ENCODE measurements around the gene LDLRAD3. TPM values are rescaled to one million over a fixed set of nuclear protein-coding genes. Genes with fewer than 3 reads are reported as not detected.

LDLRAD3 gene
- total RNA-seq, 4 donors from 2014 or later, result 10.2 to 41.9 (median 19.8) TPM

- intact Hi-C loops (cut with DNase I; ENCODE audit: low total_unique reads), result no loop called here
- no peak overlapping the region for H3K4me3 ChIP-seq
- no peak overlapping the region for H3K27ac ChIP-seq
- H3K27me3 ChIP-seq, result no peaks in the 10 kb centered on the region
- no peak for DNase-seq
- no peaks in the 10 kb centered on the region for H3K36me3 ChIP-seq
- no peak for TF ChIP-seq POLR2A (IDR thresholded peaks at IDR 0.05)
- TF ChIP-seq, protein P1, sequence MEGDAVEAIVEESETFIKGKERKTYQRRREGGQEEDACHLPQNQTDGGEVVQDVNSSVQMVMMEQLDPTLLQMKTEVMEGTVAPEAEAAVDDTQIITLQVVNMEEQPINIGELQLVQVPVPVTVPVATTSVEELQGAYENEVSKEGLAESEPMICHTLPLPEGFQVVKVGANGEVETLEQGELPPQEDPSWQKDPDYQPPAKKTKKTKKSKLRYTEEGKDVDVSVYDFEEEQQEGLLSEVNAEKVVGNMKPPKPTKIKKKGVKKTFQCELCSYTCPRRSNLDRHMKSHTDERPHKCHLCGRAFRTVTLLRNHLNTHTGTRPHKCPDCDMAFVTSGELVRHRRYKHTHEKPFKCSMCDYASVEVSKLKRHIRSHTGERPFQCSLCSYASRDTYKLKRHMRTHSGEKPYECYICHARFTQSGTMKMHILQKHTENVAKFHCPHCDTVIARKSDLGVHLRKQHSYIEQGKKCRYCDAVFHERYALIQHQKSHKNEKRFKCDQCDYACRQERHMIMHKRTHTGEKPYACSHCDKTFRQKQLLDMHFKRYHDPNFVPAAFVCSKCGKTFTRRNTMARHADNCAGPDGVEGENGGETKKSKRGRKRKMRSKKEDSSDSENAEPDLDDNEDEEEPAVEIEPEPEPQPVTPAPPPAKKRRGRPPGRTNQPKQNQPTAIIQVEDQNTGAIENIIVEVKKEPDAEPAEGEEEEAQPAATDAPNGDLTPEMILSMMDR (IDR thresholded peaks at IDR 0.05), result no peak
- H3K9me3 ChIP-seq, result no peaks in the 10 kb centered on the region
- peaks cover 0 to 2% of the 10 kb centered on the region in 2 donors for H3K4me1 ChIP-seq
These were observed 294.3 kb downstream of the LDLRAD3 start for GRCh38 chr11:36238036-36238631.

GRCh38 chr11:36238881-36239280 lies 295.0 kb downstream of the LDLRAD3 start:
- intact Hi-C loops (cut with DNase I; ENCODE audit: low total_unique reads), result no loop called here
- no peak for TF ChIP-seq POLR2A (IDR thresholded peaks at IDR 0.05)
- TF ChIP-seq, protein P1 (IDR thresholded peaks at IDR 0.05), result no peak
- Histone ChIP-seq H3K4me3 (no peak overlapping the region), H3K27me3 (no peaks in the 10 kb centered on the region), H3K4me1 (no peaks in the 10 kb centered on the region), H3K36me3 (no peaks in the 10 kb centered on the region), H3K27ac (no peak overlapping the region), H3K9me3 (no peaks in the 10 kb centered on the region)
- DNase-seq, result no peak

DNA sequence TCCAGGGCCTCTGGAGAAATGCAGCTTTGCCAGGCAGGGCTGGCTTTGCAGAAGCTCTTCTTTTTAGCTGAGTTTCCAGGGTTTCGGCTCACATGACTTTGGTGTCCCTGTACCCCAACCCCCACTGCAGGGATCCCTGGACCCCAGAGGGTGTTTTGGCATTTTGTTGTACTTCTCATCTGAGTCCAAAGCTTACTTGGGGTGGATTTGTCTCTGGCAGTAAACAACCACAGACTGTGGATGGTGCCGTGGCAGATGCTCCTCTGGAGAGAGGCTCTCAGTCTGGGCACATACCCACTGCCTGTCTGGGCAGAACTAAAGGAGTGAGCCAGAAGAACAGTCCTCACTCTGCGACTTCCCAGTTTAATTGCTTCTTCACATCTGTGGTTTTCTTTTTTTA lies 295.8 kb downstream of the LDLRAD3 start:
- Histone ChIP-seq H3K4me3 (no peak overlapping the region), H3K27me3 (no peaks in the 10 kb centered on the region), H3K27ac (no peak overlapping the region), H3K4me1 (no peaks in the 10 kb centered on the region), H3K36me3 (no peaks in the 10 kb centered on the region), H3K9me3 (no peaks in the 10 kb centered on the region)
- intact Hi-C loops (cut with DNase I; ENCODE audit: low total_unique reads), result no loop called here
- no peak for TF ChIP-seq POLR2A (IDR thresholded peaks at IDR 0.05)
- TF ChIP-seq, protein P1 (IDR thresholded peaks at IDR 0.05), result no peak
- no peak for DNase-seq

DNA sequence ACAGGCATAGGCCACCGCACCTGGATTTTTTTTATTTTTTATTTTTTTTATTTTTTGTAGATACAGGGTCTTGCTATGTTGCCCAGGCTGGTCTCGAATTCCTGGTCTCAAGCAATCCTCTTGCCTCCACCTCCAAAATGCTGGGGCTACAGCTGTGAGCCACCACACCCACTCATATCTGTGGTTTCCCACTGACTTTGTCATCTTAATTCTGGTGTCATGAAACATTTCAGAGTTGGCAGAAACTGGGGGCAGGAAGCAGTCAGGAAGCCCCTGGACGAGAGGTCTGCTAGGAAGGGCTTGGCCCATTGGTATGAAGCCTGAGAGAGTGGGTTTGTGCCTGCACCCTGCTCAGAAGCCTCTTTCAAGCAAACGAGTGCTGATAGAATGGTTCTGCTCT lies 296.3 kb downstream of the LDLRAD3 start:
- Histone ChIP-seq H3K27ac (no peak overlapping the region), H3K4me3 (no peak overlapping the region), H3K4me1 (no peaks in the 10 kb centered on the region), H3K9me3 (no peaks in the 10 kb centered on the region), H3K27me3 (no peaks in the 10 kb centered on the region), H3K36me3 (no peaks in the 10 kb centered on the region)
- DNase-seq, result no peak
- intact Hi-C loops (cut with DNase I; ENCODE audit: low total_unique reads), result no loop called here
- TF ChIP-seq, protein P1 (IDR thresholded peaks at IDR 0.05), result no peak
- no peak for TF ChIP-seq POLR2A (IDR thresholded peaks at IDR 0.05)

DNA sequence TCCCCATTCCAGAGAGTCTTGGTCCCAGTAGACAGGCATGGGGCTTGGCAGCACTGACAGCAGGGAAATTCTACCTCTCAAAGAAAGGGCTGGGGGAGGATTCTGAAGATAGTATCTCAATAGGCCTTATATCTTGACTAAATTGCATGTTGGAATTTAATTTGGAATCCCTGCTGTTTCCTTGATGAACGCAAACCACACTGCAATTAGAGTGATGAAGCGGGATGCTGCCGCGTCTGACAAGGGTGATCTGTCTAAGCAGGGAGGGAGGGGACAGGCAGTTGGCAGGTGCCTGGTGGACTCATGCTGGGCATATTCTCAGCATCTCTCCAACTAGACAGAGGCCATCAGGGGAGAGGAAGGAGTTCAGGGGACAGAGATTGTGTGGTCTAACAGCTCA lies 296.9 kb downstream of the LDLRAD3 start:
- Histone ChIP-seq H3K27me3 (no peaks in the 10 kb centered on the region), H3K4me1 (no peaks in the 10 kb centered on the region), H3K36me3 (no peaks in the 10 kb centered on the region), H3K4me3 (no peak overlapping the region), H3K27ac (no peak overlapping the region), H3K9me3 (no peaks in the 10 kb centered on the region)
- no peak for DNase-seq
- TF ChIP-seq POLR2A (IDR thresholded peaks at IDR 0.05), result no peak
- TF ChIP-seq, protein P1 (IDR thresholded peaks at IDR 0.05), result no peak
- intact Hi-C loops (cut with DNase I; ENCODE audit: low total_unique reads), result no loop called here

Measured in uterus (tissue), 4 donors.